Activated B cell treated with CpG ODN at 0.5 μM for 24 hours (primary cell): ENCODE measurements around the gene INO80. TPM values are rescaled to one million over a fixed set of nuclear protein-coding genes. Genes with fewer than 3 reads are reported as not detected.

Experiments
- ATAC-seq: fragments of 200-7000 bp; cut with Tn5 transposase; one replicate; pipeline ENCODE4 v1.10.0; 2021; ENCODE audit warnings: low read depth, mild to moderate bottlenecking, moderate library complexity
- CTCF ChIA-PET: fragments of 350-600 bp; sonication (Branson Sonifier 250); formaldehyde crosslinking; loops from one replicate; lab custom pipeline; 2021; ENCODE audit warnings: antibody characterized with exemption; lab: Charles Lee
- POLR2A ChIA-PET: fragments of 350-600 bp; sonication (Branson Sonifier 250); formaldehyde crosslinking; loops from one replicate; lab custom pipeline; 2021; ENCODE audit warnings: antibody characterized with exemption; lab: Charles Lee
- DNase-seq: peaks from one replicate; pipeline ENCODE4 v3.0.0; 2022
- H3K27ac Mint-ChIP-seq: one replicate; pipeline ENCODE4 v1.8.0; 2020; ENCODE audit warnings: mixed read lengths
- H3K27me3 Mint-ChIP-seq: one replicate; pipeline ENCODE4 v1.8.0; 2021; ENCODE audit warnings: mixed read lengths
- H3K36me3 Mint-ChIP-seq: one replicate; pipeline ENCODE4 v1.8.0; 2021; ENCODE audit warnings: low read depth, mixed read lengths
- H3K4me1 Mint-ChIP-seq: one replicate; pipeline ENCODE4 v1.8.0; 2021; ENCODE audit warnings: mixed read lengths
- H3K4me3 Mint-ChIP-seq: one replicate; pipeline ENCODE4 v1.8.0; 2020; ENCODE audit warnings: mild to moderate bottlenecking, mixed read lengths
- H3K9me3 Mint-ChIP-seq: one replicate; pipeline ENCODE4 v1.8.0; 2020; ENCODE audit warnings: mixed read lengths
- intact Hi-C: fragments of 100-400 bp; cut with micrococcal nuclease; formaldehyde crosslinking; loops from one replicate; pipeline ENCODE4 v1.15.1; 2024
- total RNA-seq: library from RNA; stranded (reverse); gene quantifications from 2 replicates; pipeline ENCODE4 v1.2.3, GENCODE V29; 2022
- TF ChIP-seq, protein P1 (sequence below): fragments of 200-600 bp; IDR thresholded peaks from one replicate; pipeline ENCODE4 v1.8.0; 2022; ENCODE audit warnings: antibody characterized with exemption, mild to moderate bottlenecking

Gene INO80
- total RNA-seq, 1 donor from 2014 or later: 38.8 TPM

DNA sequence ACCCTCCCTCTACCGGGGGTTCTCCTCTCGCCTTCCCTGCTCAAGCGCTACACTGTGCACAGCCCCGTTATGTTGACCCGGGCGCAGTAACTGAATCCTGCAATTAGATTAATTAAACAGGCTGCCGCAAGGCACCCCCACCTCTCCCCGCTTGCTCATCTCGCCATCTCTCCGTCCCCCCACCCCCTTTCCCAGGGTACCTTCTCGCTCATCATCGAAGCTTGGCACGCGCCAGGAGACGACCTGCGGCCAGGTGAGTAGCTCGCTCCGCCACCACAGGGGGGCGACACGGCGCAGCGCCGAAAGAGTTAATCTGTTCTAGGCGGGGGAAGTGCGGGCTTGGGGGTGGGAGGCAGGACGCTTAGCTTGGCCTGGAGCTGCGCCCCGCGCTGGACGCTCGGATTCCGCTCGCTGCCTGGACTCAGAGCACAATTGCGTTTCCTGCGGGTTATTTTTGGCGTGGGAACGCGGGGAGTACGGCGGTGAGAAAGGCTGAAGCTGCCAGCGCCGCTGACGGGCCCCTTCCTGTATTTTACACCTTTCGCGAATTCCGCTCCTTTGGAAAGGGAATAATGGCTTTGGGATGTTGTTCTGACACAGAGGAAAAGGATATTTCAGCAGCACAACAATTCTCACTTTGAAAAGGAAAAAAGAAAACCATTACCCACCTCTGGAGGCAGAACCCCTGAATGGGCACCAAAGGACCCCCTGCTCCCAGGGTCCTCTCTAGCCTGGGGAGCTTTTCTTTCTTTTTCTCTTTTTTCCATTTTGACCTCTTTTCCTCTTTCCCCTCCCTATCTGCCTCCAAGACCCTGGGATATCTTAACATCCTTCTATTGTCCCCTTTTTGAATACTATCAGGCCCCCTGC lies 185.4 kb downstream of the INO80 start:
- peaks cover 46% of the 10 kb centered on the region for H3K27me3 Mint-ChIP-seq
- CTCF ChIA-PET: interaction anchor here (0.6 to 4.4 kb wide), 7 partner anchors 11 to 74 kb away, joined by 3 to 29 read pairs (median 3); partner anchors contain the start of gene CHAC1
- POLR2A ChIA-PET: interaction anchor here (0.5 to 1.5 kb wide), 11 partner anchors 10 to 599 kb away, joined by 3 to 10 read pairs (median 5); partner anchors contain the start of gene CHAC1
- intact Hi-C loops: no loop called here
- ATAC-seq: no peak
- H3K9me3 Mint-ChIP-seq: no peaks in the 10 kb centered on the region
- no peak for DNase-seq
- no peaks in the 10 kb centered on the region for H3K36me3 Mint-ChIP-seq
- peak overlapping the region; percentile 76 for H3K4me3 Mint-ChIP-seq
- no peak overlapping the region for H3K27ac Mint-ChIP-seq
- peaks cover 48% of the 10 kb centered on the region for H3K4me1 Mint-ChIP-seq
- TF ChIP-seq, protein P1, sequence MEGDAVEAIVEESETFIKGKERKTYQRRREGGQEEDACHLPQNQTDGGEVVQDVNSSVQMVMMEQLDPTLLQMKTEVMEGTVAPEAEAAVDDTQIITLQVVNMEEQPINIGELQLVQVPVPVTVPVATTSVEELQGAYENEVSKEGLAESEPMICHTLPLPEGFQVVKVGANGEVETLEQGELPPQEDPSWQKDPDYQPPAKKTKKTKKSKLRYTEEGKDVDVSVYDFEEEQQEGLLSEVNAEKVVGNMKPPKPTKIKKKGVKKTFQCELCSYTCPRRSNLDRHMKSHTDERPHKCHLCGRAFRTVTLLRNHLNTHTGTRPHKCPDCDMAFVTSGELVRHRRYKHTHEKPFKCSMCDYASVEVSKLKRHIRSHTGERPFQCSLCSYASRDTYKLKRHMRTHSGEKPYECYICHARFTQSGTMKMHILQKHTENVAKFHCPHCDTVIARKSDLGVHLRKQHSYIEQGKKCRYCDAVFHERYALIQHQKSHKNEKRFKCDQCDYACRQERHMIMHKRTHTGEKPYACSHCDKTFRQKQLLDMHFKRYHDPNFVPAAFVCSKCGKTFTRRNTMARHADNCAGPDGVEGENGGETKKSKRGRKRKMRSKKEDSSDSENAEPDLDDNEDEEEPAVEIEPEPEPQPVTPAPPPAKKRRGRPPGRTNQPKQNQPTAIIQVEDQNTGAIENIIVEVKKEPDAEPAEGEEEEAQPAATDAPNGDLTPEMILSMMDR: no peak

DNA sequence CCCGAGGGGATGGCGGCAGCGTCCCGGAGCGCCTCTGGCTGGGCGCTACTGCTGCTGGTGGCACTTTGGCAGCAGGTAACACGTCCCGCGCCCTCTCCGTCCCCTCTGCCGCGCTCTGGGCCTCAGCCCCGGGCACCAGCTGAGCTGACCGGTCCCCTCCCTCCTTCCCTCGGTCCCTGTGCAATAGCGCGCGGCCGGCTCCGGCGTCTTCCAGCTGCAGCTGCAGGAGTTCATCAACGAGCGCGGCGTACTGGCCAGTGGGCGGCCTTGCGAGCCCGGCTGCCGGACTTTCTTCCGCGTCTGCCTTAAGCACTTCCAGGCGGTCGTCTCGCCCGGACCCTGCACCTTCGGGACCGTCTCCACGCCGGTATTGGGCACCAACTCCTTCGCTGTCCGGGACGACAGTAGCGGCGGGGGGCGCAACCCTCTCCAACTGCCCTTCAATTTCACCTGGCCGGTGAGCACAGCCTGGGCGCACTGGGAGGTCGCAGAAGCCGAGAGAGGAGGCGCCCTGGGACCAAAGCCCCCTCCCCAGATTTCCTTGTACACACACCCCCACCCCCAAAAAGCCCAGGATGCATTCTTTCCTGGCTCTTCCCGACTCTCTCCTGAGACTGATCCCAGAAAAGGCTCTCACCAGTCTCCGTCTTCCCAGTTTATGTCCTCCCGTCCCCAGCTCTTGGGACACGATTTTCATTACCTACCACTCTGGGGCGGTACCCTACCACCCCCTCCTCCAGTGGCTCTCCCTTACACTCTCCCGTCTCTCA lies 186.2 kb downstream of the INO80 start:
- ATAC-seq: no peak
- POLR2A ChIA-PET: interaction anchor here (0.5 to 1.5 kb wide), 9 partner anchors 11 to 598 kb away, joined by 3 to 10 read pairs (median 5); partner anchors contain the start of genes CHAC1 and VPS18

More for the DNA sequence above, 186.2 kb downstream of the INO80 start:
- peaks cover 52% of the 10 kb centered on the region for H3K27me3 Mint-ChIP-seq
- intact Hi-C loops: loop anchor here (1.0 to 2.0 kb wide), 2 partner anchors 11 to 23 kb away; partner anchors contain the start of gene CHAC1
- CTCF ChIA-PET: interaction anchor here (0.6 to 4.4 kb wide), 5 partner anchors 12 to 73 kb away, joined by 3 to 29 read pairs (median 3); no protein-coding TSS in a partner anchor
- DNase-seq: no peak
- peaks cover 55% of the 10 kb centered on the region for H3K4me1 Mint-ChIP-seq
- peak overlapping the region; percentile 77 for H3K4me3 Mint-ChIP-seq
- TF ChIP-seq, protein P1: no peak
- H3K9me3 Mint-ChIP-seq: no peaks in the 10 kb centered on the region
- no peaks in the 10 kb centered on the region for H3K36me3 Mint-ChIP-seq
- H3K27ac Mint-ChIP-seq: no peak overlapping the region

Other genes with a start within 250 kb of the INO80 start
- 0.27 TPM in 1 of 2 replicates, not detected in the other for gene RHOV, start 242.0 kb downstream of the INO80 start, total RNA-seq
- gene VPS18, start 221.8 kb downstream of the INO80 start, total RNA-seq: 25.3 and 26.2 TPM in 2 replicates
- 0.05 TPM in 1 of 2 replicates, not detected in the other for gene DLL4, start 186.9 kb downstream of the INO80 start, total RNA-seq
- 22.3 and 27.3 TPM in 2 replicates for gene CHAC1, start 162.8 kb downstream of the INO80 start, total RNA-seq
- not detected in 2 replicates for gene EXD1, start 114.5 kb upstream of the INO80 start, total RNA-seq
- gene CHP1, start 115.0 kb upstream of the INO80 start, total RNA-seq: 47.9 and 58.5 TPM in 2 replicates
- gene OIP5, start 216.3 kb upstream of the INO80 start, total RNA-seq: 0.62 and 1.4 TPM in 2 replicates
- 13.5 and 14.4 TPM in 2 replicates for gene NUSAP1, start 216.6 kb upstream of the INO80 start, total RNA-seq